Measurements from ENCODE around the gene TUT4. TPM values are rescaled to one million over a fixed set of nuclear protein-coding genes. Genes with fewer than 3 reads are reported as not detected.
A peak's percentile ranks its signal among the peaks of the same experiment; 100 is the strongest.

The TUT4 gene
- total and polyA plus RNA-seq, 7 donors: 13.3 to 70.5 (median 50.3) TPM

DNA sequence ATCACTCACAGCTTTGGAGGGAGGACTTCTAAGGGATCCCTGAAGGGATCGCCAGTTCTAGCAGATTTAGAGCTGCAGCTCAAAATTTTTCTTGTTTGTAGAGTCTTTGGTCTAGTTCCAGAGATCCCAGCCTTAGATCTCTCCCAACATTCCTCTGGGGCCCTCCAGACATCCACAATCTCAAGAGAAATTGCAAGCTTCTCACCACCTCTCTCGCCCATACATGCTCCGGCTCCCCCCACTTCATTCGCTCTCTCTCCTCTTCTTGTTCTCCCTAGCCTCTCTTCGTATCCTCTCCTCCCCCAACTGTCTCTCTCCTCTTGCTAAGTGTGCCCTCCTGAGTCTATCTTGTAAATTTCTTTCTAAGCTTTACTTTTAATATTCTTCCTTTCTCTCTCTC is 15.1 kb upstream of the TUT4 start:
- Histone ChIP-seq H3K4me3 (no peak overlapping the region), H3K36me3 (ENCODE audit: insufficient read depth in 1 of 2, low read depth in 1 of 2) (no peaks in the 10 kb centered on the region), H3K27ac (no peak overlapping the region), H3K9me3 (no peaks in the 10 kb centered on the region), H3K27me3 (ENCODE audit: insufficient read depth in 3 of 3, low read length in 2 of 3) (no peaks in the 10 kb centered on the region), H3K4me1 (no peaks in the 10 kb centered on the region)
- intact Hi-C loops (cut with DNase I): no loop called here
- no peak for DNase-seq
- peak in 2 of 4 donors; percentile 34 to 57 for ATAC-seq
- TF ChIP-seq, protein P1, sequence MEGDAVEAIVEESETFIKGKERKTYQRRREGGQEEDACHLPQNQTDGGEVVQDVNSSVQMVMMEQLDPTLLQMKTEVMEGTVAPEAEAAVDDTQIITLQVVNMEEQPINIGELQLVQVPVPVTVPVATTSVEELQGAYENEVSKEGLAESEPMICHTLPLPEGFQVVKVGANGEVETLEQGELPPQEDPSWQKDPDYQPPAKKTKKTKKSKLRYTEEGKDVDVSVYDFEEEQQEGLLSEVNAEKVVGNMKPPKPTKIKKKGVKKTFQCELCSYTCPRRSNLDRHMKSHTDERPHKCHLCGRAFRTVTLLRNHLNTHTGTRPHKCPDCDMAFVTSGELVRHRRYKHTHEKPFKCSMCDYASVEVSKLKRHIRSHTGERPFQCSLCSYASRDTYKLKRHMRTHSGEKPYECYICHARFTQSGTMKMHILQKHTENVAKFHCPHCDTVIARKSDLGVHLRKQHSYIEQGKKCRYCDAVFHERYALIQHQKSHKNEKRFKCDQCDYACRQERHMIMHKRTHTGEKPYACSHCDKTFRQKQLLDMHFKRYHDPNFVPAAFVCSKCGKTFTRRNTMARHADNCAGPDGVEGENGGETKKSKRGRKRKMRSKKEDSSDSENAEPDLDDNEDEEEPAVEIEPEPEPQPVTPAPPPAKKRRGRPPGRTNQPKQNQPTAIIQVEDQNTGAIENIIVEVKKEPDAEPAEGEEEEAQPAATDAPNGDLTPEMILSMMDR (IDR thresholded peaks at IDR 0.05): no peak
- WGBS, 3 donors: 52 to 70% (median 67%) methylated on average over 5 of the region's 5 CpGs

DNA sequence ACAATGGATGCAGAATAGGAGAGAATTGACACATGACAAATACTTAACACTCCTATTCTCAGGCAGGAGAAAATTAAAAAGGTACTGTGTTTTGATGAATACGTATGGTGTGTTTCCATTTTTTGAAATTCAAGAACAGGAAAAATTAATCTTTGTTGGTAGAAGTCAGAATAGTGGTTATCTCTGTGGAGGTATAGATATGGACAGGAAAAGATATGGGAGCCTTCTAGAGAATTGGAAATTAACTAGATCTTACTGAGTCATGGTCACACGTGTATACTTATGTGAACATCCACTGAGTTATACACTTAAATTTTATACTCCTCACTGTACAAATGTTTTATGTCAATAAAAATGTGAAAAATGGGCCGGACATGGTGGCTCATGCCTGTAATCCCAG is 9.9 kb upstream of the TUT4 start:
- H3K27me3 ChIP-seq (ENCODE audit: insufficient read depth in 3 of 3, low read length in 2 of 3): no peaks in the 10 kb centered on the region
- TF ChIP-seq, protein P1 (IDR thresholded peaks at IDR 0.05): no peak
- H3K4me3 ChIP-seq: no peak overlapping the region
- ATAC-seq (no peak), DNase-seq (no peak)
- intact Hi-C loops (cut with DNase I): no loop called here
- no peaks in the 10 kb centered on the region for H3K9me3 ChIP-seq
- WGBS, 3 donors: 87 to 95% (median 93%) methylated on average over 3 of the region's 3 CpGs
- no peak overlapping the region for H3K27ac ChIP-seq
- H3K4me1 ChIP-seq: peaks cover 9% of the 10 kb centered on the region
- H3K36me3 ChIP-seq (ENCODE audit: insufficient read depth in 1 of 2, low read depth in 1 of 2): no peaks in the 10 kb centered on the region

DNA sequence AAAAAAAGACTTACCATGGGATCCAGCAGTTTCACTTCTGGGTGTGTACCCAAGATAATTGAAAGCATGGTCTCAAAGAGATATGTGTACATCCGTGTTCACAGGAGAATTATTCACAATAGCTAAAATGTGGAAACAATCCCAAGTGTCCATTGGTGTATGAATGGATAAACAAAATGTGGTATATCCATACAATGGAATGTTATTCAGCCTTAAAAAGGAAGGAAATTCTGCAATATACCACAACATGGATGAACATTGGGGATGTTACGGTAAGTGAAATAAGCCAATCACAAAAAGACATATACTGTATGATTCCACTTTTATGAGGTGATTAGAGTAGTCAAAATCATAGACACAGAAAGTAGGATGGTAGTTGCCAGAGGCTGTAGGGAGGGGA is 7.0 kb upstream of the TUT4 start:
- intact Hi-C loops (cut with DNase I): loop anchor here in 1 of 2 donors (5.0 to 10.0 kb wide), 2 partner anchors 32 to 115 kb away; no protein-coding TSS in a partner anchor
- 93 to 94% (median 94%) methylated on average over 2 of the region's 2 CpGs for WGBS, 3 donors

DNA sequence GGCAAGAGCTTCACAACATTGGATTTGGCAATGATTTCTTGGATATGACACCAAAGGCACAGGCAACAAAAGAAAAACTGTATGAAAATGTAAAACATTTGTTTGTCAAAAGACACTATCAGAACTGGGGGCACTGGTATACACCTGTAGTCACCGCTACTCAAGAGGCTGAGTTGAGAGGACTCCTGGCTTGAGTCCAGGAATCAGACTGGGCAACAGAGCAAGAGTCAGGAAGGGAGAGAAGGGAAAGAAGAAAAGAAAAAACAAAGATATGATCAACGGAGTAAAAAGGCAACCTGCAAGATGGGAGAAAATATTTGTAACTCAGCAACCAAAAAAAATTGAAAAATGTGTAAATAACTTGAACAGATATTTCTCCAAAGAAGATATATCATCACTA is 6.0 kb upstream of the TUT4 start:
- Histone ChIP-seq H3K36me3 (ENCODE audit: insufficient read depth in 1 of 2, low read depth in 1 of 2) (no peaks in the 10 kb centered on the region), H3K9me3 (no peaks in the 10 kb centered on the region), H3K4me3 (no peak overlapping the region), H3K4me1 (peaks cover 14% of the 10 kb centered on the region), H3K27ac (no peak overlapping the region), H3K27me3 (ENCODE audit: insufficient read depth in 3 of 3, low read length in 2 of 3) (no peaks in the 10 kb centered on the region)
- DNase-seq: no peak
- intact Hi-C loops (cut with DNase I): loop anchor here in 1 of 2 donors (5.0 to 10.0 kb wide), 2 partner anchors 33 to 116 kb away; no protein-coding TSS in a partner anchor
- WGBS, 3 donors: 80 to 87% (median 82%) methylated on average over 2 of the region's 2 CpGs
- TF ChIP-seq, protein P1 (IDR thresholded peaks at IDR 0.05): no peak
- no peak for ATAC-seq

More for the DNA sequence above, 7.0 kb upstream of the TUT4 start:
- H3K27ac ChIP-seq: no peak overlapping the region
- no peak overlapping the region for H3K4me3 ChIP-seq
- no peaks in the 10 kb centered on the region for H3K36me3 ChIP-seq (ENCODE audit: insufficient read depth in 1 of 2, low read depth in 1 of 2)
- TF ChIP-seq, protein P1 (IDR thresholded peaks at IDR 0.05): no peak
- H3K9me3 ChIP-seq: no peaks in the 10 kb centered on the region
- ATAC-seq: no peak
- H3K27me3 ChIP-seq (ENCODE audit: insufficient read depth in 3 of 3, low read length in 2 of 3): no peaks in the 10 kb centered on the region
- no peak for DNase-seq
- H3K4me1 ChIP-seq: peaks cover 9% of the 10 kb centered on the region

Measured in psoas muscle (tissue), 8 donors.